MM.1S (cell line): ENCODE measurements around the gene ARL3.
"Not testable (repeated sequence)": the region's sequence is repeated elsewhere in the genome, so short reads cannot be mapped to it uniquely, and the experiment has no call there.

Source experiments
- DNase-seq: peaks from one replicate; pipeline ENCODE4 v3.0.0-alpha.2; 2015
- H2AFZ ChIP-seq: fragments of 300-600 bp; sonication (generic); 2 replicates; pipeline ENCODE4 v1.6.0; 2016; ENCODE audit warnings: antibody characterized with exemption, low read length
- H3F3A ChIP-seq: fragments of 300-600 bp; sonication (generic); 2 replicates; pipeline ENCODE4 v1.6.1; 2016; ENCODE audit warnings: mild to moderate bottlenecking, antibody characterized with exemption, low read length, moderate library complexity, mixed read lengths; ENCODE audit not compliant: insufficient read depth
- H3K27ac ChIP-seq: fragments of 300-600 bp; sonication (generic); 2 replicates; pipeline ENCODE4 v1.5.1; 2016; ENCODE audit warnings: mild to moderate bottlenecking, low read length
- H3K27me3 ChIP-seq: fragments of 300-600 bp; sonication (generic); replicated peaks from 2 replicates; pipeline ENCODE4 v1.6.0; 2016; ENCODE audit warnings: low read length; ENCODE audit not compliant: insufficient read depth
- H3K36me3 ChIP-seq: fragments of 300-600 bp; sonication (generic); replicated peaks from 2 replicates; pipeline ENCODE4 v1.6.1; 2016; ENCODE audit warnings: mild to moderate bottlenecking, low read length, mixed read lengths; ENCODE audit not compliant: insufficient read depth
- H3K4me1 ChIP-seq: fragments of 300-600 bp; sonication (generic); 2 replicates; pipeline ENCODE4 v1.6.1; 2016; ENCODE audit warnings: low read length, mixed read lengths
- H3K4me2 ChIP-seq: fragments of 300-600 bp; sonication (generic); 2 replicates; pipeline ENCODE4 v1.6.0; 2016; ENCODE audit warnings: low read depth, low read length
- H3K4me3 ChIP-seq: fragments of 300-600 bp; sonication (generic); 2 replicates; pipeline ENCODE4 v1.5.1; 2016; ENCODE audit warnings: low read length, mixed read lengths
- H3K79me2 ChIP-seq: fragments of 300-600 bp; sonication (generic); 2 replicates; pipeline ENCODE4 v1.6.1; 2016; ENCODE audit warnings: mixed run types, low read length, mixed read lengths
- H3K9ac ChIP-seq: fragments of 300-600 bp; sonication (generic); 2 replicates; pipeline ENCODE4 v1.6.1; 2016; ENCODE audit warnings: low read length, mixed read lengths
- H3K9me2 ChIP-seq: fragments of 300-600 bp; sonication (generic); replicated peaks from 2 replicates; pipeline ENCODE4 v1.6.1; 2016; ENCODE audit warnings: mild to moderate bottlenecking, low read length, mixed read lengths; ENCODE audit not compliant: insufficient read depth
- H3K9me3 ChIP-seq: fragments of 300-600 bp; sonication (generic); replicated peaks from 2 replicates; pipeline ENCODE4 v1.6.1; 2016; ENCODE audit warnings: mild to moderate bottlenecking, low read length, mixed read lengths; ENCODE audit not compliant: insufficient read depth
- H4K20me1 ChIP-seq: fragments of 300-600 bp; sonication (generic); 2 replicates; pipeline ENCODE4 v1.6.1; 2016; ENCODE audit warnings: mild to moderate bottlenecking, low read length, moderate library complexity, mixed read lengths; ENCODE audit not compliant: insufficient read depth
- CTCF ChIP-seq: fragments of 300-600 bp; sonication (generic); IDR thresholded peaks from 2 replicates; pipeline ENCODE4 v1.5.1; 2016; ENCODE audit warnings: antibody characterized with exemption, low read length, mixed read lengths
- EZH2 ChIP-seq: fragments of 300-600 bp; sonication (generic); optimal IDR thresholded peaks from 2 replicates; pipeline ENCODE3; 2017; ENCODE audit warnings: low read depth, mild to moderate bottlenecking, antibody characterized with exemption, low read length, mixed read lengths
- EZH2phosphoT487 ChIP-seq: fragments of 300-600 bp; sonication (generic); IDR thresholded peaks from 2 replicates; pipeline ENCODE4 v1.6.1; 2018; ENCODE audit warnings: antibody characterized with exemption, low read length

Gene ARL3

GRCh38 chr10:102761981-102762380 lies 47.8 kb upstream of the ARL3 start:
- Histone ChIP-seq H3K79me2 (peaks cover 49% of the 10 kb centered on the region), H3K4me1 (peaks cover 26% of the 10 kb centered on the region), H3K4me3 (no peak overlapping the region), H3K27me3 (no peaks in the 10 kb centered on the region), H3K36me3 (no peaks in the 10 kb centered on the region), H3K27ac (no peak overlapping the region), H3K9me2 (no peaks in the 10 kb centered on the region), H3K4me2 (no peak overlapping the region), H3K9ac (no peak overlapping the region), H3K9me3 (no peaks in the 10 kb centered on the region), H2AFZ (no peak overlapping the region), H4K20me1 (no peaks in the 10 kb centered on the region), H3F3A (no peaks in the 10 kb centered on the region)
- DNase-seq: no peak
- no peak for TF ChIP-seq EZH2phosphoT487
- no peak for TF ChIP-seq CTCF
- no peak for TF ChIP-seq EZH2

DNA sequence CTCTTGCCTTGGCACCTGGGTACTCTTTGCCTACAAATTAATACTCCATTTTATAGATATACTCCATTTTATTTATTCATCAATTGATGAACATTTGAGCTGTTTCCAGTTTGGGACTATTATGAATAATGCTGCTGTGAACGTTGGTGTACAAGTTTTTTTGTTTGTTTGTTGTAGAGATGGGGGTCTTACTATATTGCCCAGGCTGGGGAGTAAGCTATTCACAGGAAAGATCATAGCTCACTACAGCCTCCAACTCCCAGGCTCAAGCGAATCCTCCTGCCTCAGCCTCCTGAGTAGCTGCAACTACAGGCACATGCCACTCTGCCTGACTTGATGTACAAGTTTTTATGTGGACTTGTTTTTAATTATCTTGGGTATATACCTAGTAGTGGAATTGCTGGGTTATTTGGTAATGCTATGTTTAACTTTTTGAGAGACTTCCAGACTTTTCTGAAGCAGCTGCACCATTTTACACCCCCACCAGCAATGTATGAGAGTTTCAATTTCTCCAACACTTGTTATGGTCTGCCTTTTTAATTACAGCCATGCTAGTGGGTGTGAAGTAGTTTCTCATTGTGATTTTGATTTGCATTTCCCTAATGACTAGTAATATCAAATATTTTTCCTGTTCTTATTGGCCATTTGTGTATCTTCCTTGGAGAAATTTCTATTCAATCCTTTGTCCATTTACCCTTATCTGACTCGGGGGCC lies 45.5 kb upstream of the ARL3 start:
- Histone ChIP-seq H4K20me1 (no peaks in the 10 kb centered on the region), H3K27me3 (no peaks in the 10 kb centered on the region), H3K4me3 (no peak overlapping the region), H2AFZ (no peak overlapping the region), H3K4me2 (no peak overlapping the region), H3K4me1 (peaks cover 17% of the 10 kb centered on the region; the same call in 1 of the 2 replicates), H3K36me3 (no peaks in the 10 kb centered on the region), H3K9me2 (no peaks in the 10 kb centered on the region), H3K79me2 (peaks cover 55% of the 10 kb centered on the region), H3K27ac (no peak overlapping the region), H3F3A (no peaks in the 10 kb centered on the region), H3K9ac (no peak overlapping the region), H3K9me3 (no peaks in the 10 kb centered on the region)
- TF ChIP-seq CTCF (no peak), EZH2 (no peak), EZH2phosphoT487 (no peak)
- DNase-seq: no peak

DNA sequence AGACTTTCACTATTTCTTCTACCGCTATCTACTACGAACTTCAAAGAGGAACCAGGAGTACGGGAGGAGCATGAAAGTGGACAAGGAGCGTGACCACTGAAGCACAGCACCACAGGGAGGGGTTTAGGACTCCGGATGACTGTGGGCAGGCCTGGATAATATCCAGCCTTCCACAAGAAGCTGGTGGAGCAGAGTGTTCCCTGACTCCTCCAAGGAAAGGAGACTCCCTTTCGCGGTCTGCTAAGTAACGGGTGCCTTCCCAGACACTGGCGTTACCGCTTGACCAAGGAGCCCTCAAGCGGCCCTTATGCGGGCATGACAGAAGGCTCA lies 44.7 kb upstream of the ARL3 start:
- not testable (repeated sequence) for H3F3A ChIP-seq, H3K36me3 ChIP-seq, H3K9me2 ChIP-seq, H3K27ac ChIP-seq, H3K9ac ChIP-seq, H2AFZ ChIP-seq, H3K9me3 ChIP-seq, H3K4me3 ChIP-seq, H4K20me1 ChIP-seq, H3K27me3 ChIP-seq, H3K4me2 ChIP-seq, DNase-seq
- Histone ChIP-seq H3K4me1 (peaks cover 13% of the 10 kb centered on the region; the same call in 1 of the 2 replicates), H3K79me2 (peaks cover 63% of the 10 kb centered on the region)

DNA sequence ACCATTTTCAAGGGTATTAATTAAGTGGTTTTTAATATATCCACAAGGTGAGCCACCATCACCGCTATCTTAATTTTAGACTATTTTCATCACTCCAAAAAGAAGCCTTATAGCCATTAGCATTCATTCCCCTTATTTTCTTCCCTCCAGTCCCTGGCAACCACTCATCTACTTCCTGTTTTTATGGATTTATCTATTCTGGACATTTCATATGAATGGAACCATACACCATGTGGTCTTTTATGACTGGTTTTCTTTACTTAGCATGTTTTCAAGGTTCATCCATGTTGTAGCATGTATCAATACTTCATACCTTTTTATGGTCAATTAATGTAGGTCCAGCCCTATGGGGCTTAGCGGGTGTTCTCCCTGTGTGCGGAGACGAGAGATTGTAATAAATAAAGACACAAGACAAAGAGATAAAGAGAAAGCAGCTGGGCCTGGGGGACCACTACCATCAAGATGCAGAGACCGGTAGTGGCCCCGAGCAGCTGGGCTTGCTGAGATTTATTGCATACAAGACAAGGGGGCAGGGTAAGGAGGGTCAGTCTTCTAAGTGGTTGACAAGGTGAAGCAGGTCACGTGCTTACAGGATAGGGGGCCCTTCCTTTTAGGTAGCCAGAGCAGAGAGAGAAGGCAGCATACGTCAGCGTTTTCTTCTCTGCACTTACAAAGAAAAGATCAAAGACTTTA lies 44.2 kb upstream of the ARL3 start:
- peak; percentile 49 for DNase-seq
- peaks cover 17% of the 10 kb centered on the region for H3K4me1 ChIP-seq
- H3K4me3 ChIP-seq: no peak overlapping the region
- no peaks in the 10 kb centered on the region for H3K36me3 ChIP-seq
- peaks cover 68% of the 10 kb centered on the region for H3K79me2 ChIP-seq
- H3F3A ChIP-seq: no peaks in the 10 kb centered on the region
- no peaks in the 10 kb centered on the region for H4K20me1 ChIP-seq
- no peak overlapping the region for H2AFZ ChIP-seq
- H3K9me3 ChIP-seq: no peaks in the 10 kb centered on the region
- peak overlapping the region; percentile 0; the same call in 1 of the 2 replicates for H3K27ac ChIP-seq
- H3K9me2 ChIP-seq: no peaks in the 10 kb centered on the region
- H3K4me2 ChIP-seq: no peak overlapping the region
- TF ChIP-seq CTCF (no peak), EZH2phosphoT487 (no peak), EZH2 (no peak)
- no peak overlapping the region for H3K9ac ChIP-seq
- H3K27me3 ChIP-seq: no peaks in the 10 kb centered on the region
